ENCODE measurements around the gene THBD.

THBD gene

GRCh38 chr20:23096986-23097520, 47.6 kb upstream of the THBD start:
- no peaks in the 10 kb centered on the region for H3K9me2 ChIP-seq (ENCODE audit: low read depth, low read length)
- H3K4me2 ChIP-seq (ENCODE audit: low read length), result no peak overlapping the region
- no peak for TF ChIP-seq CTCF (IDR thresholded peaks at IDR 0.05; ENCODE audit: low read length)
- no peak for TF ChIP-seq EZH2 (IDR thresholded peaks at IDR 0.05; ENCODE audit: borderline replicate concordance, low read length)
- H3K36me3 ChIP-seq (ENCODE audit: insufficient read depth, low read length), result no peaks in the 10 kb centered on the region
- H3K4me3 ChIP-seq (ENCODE audit: low read depth, low read length, poor library complexity, severe bottlenecking), result no peak overlapping the region
- H4K20me1 ChIP-seq (ENCODE audit: insufficient read depth, low read length), result no peaks in the 10 kb centered on the region
- H3K4me1 ChIP-seq (ENCODE audit: insufficient read depth, low read length, severe bottlenecking), result no peaks in the 10 kb centered on the region
- no peaks in the 10 kb centered on the region for H3K79me2 ChIP-seq (ENCODE audit: insufficient read depth, low read length)
- no peaks in the 10 kb centered on the region; the same call in 1 of the 2 replicates for H3K27me3 ChIP-seq (ENCODE audit: insufficient read depth, low read length)
- no peak overlapping the region for H3K9ac ChIP-seq (ENCODE audit: low read length)
- H3K9me3 ChIP-seq (ENCODE audit: low read length), result no peaks in the 10 kb centered on the region
- no peak overlapping the region for H2AFZ ChIP-seq (ENCODE audit: low read length)
- no peak overlapping the region for H3K27ac ChIP-seq (ENCODE audit: low read depth, low read length, poor library complexity, severe bottlenecking)
- H3F3A ChIP-seq (ENCODE audit: insufficient read depth, low read length), result no peaks in the 10 kb centered on the region

DNA sequence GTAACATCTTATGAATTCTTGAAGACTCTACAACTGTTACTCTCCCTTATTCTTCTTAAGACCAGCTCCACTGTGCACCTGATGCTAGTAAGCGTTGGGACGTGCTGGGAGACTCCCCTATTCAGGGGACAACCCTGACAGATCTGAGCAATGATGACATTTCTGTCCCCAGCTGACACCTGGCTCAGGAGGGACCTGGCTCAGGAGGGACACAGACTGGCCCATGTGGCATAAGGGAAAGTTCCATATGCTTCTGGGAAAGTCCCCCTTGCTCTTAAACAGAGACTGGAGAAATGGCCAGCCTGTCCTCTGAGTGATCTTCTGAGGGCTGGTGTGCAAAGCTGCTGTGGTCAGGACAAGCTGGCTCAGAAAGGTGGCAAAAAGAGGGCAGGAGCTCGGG, 46.6 kb upstream of the THBD start:
- H3K9ac ChIP-seq (ENCODE audit: low read length), result no peak overlapping the region
- no peak overlapping the region for H3K4me2 ChIP-seq (ENCODE audit: low read length)
- H3K9me2 ChIP-seq (ENCODE audit: low read depth, low read length), result no peaks in the 10 kb centered on the region
- no peak for TF ChIP-seq CTCF (IDR thresholded peaks at IDR 0.05; ENCODE audit: low read length)
- no peak for TF ChIP-seq EZH2 (IDR thresholded peaks at IDR 0.05; ENCODE audit: borderline replicate concordance, low read length)
- H2AFZ ChIP-seq (ENCODE audit: low read length), result no peak overlapping the region
- no peaks in the 10 kb centered on the region for H3K9me3 ChIP-seq (ENCODE audit: low read length)
- H3K27me3 ChIP-seq (ENCODE audit: insufficient read depth, low read length), result no peaks in the 10 kb centered on the region; the same call in 1 of the 2 replicates
- no peaks in the 10 kb centered on the region for H3K4me1 ChIP-seq (ENCODE audit: insufficient read depth, low read length, severe bottlenecking)
- H3K4me3 ChIP-seq (ENCODE audit: low read depth, low read length, poor library complexity, severe bottlenecking), result no peak overlapping the region
- H3K36me3 ChIP-seq (ENCODE audit: insufficient read depth, low read length), result no peaks in the 10 kb centered on the region
- H3K27ac ChIP-seq (ENCODE audit: low read depth, low read length, poor library complexity, severe bottlenecking), result no peak overlapping the region
- H4K20me1 ChIP-seq (ENCODE audit: insufficient read depth, low read length), result no peaks in the 10 kb centered on the region
- H3F3A ChIP-seq (ENCODE audit: insufficient read depth, low read length), result no peaks in the 10 kb centered on the region
- H3K79me2 ChIP-seq (ENCODE audit: insufficient read depth, low read length), result no peaks in the 10 kb centered on the region

GRCh38 chr20:23095499-23095898, 46.0 kb upstream of the THBD start:
- H3K27ac ChIP-seq (ENCODE audit: low read depth, low read length, poor library complexity, severe bottlenecking), result no peak overlapping the region
- no peaks in the 10 kb centered on the region for H3K36me3 ChIP-seq (ENCODE audit: insufficient read depth, low read length)
- no peaks in the 10 kb centered on the region for H3F3A ChIP-seq (ENCODE audit: insufficient read depth, low read length)
- H3K79me2 ChIP-seq (ENCODE audit: insufficient read depth, low read length), result no peaks in the 10 kb centered on the region
- H3K9ac ChIP-seq (ENCODE audit: low read length), result no peak overlapping the region
- H3K4me2 ChIP-seq (ENCODE audit: low read length), result no peak overlapping the region
- H3K9me2 ChIP-seq (ENCODE audit: low read depth, low read length), result no peaks in the 10 kb centered on the region
- no peaks in the 10 kb centered on the region; the same call in 1 of the 2 replicates for H3K27me3 ChIP-seq (ENCODE audit: insufficient read depth, low read length)
- H3K9me3 ChIP-seq (ENCODE audit: low read length), result no peaks in the 10 kb centered on the region
- H4K20me1 ChIP-seq (ENCODE audit: insufficient read depth, low read length), result no peaks in the 10 kb centered on the region
- H3K4me1 ChIP-seq (ENCODE audit: insufficient read depth, low read length, severe bottlenecking), result no peaks in the 10 kb centered on the region
- H2AFZ ChIP-seq (ENCODE audit: low read length), result no peak overlapping the region
- H3K4me3 ChIP-seq (ENCODE audit: low read depth, low read length, poor library complexity, severe bottlenecking), result no peak overlapping the region
- TF ChIP-seq CTCF (IDR thresholded peaks at IDR 0.05; ENCODE audit: low read length) (no peak), EZH2 (IDR thresholded peaks at IDR 0.05; ENCODE audit: borderline replicate concordance, low read length) (no peak)
